Lower leg skin (tissue), 4 donors: ENCODE measurements around the gene ITLN2. TPM values are rescaled to one million over a fixed set of nuclear protein-coding genes. Genes with fewer than 3 reads are reported as not detected.

ENCODE experiments used
- DNase-seq, 2 donors: peaks; one replicate each; pipeline ENCODE4 v3.0.0-alpha.2; 2019; ENCODE audit warnings: low spot score in 2 of 2
- H3K4me3 ChIP-seq: fragments of 200-600 bp; sonication (generic); 2 replicates; pipeline ENCODE4 v1.5.1; 2017; ENCODE audit warnings: mild to moderate bottlenecking, low read depth; ENCODE audit not compliant: poor library complexity, severe bottlenecking
- CTCF ChIP-seq, 3 donors: fragments of 450-650 bp; IDR thresholded peaks; one replicate each; pipeline ENCODE4 v1.5.1; 2016; ENCODE audit warnings: antibody characterized with exemption in 3 of 3, mild to moderate bottlenecking in 3 of 3, moderate library complexity in 2 of 3
- POLR2A ChIP-seq, 2 donors: fragments of 450-650 bp; IDR thresholded peaks; one replicate each; pipeline ENCODE4 v1.6.1; 2016 to 2017; ENCODE audit warnings: antibody characterized with exemption in 2 of 2, mild to moderate bottlenecking in 1 of 2, moderate library complexity in 1 of 2
- WGBS, 2 donors: methylation state at CpG; one replicate each; pipeline ENCODE4 v1.1.5; 2018; 5-methylcytosine and 5-hydroxymethylcytosine counted together
- intact Hi-C: fragments of 100-400 bp; cut with DNase I; formaldehyde crosslinking; loops from one replicate; pipeline ENCODE4 v1.15.0; 2023; ENCODE audit warnings: low total_unique reads
- total RNA-seq, 4 donors: library from RNA; depleted of rRNA; stranded (reverse); fragments of >200 nt; gene quantifications; one replicate each; pipeline ENCODE4 v1.1.0, GENCODE V29; 2016

The ITLN2 gene
- total RNA-seq, 4 donors from 2014 or later: 1.0 to 1.2 TPM; not detected in 2

GRCh38 chr1:160963521-160963920 is 8.9 kb upstream of the ITLN2 start:
- 33 to 61% methylated on average over 4 of the region's 4 CpGs for WGBS, 2 donors
- intact Hi-C loops: no loop called here
- TF ChIP-seq POLR2A (IDR thresholded peaks at IDR 0.05) (no peak), CTCF (IDR thresholded peaks at IDR 0.05) (no peak)
- DNase-seq: no peak
- H3K4me3 ChIP-seq: no peak overlapping the region

GRCh38 chr1:160961419-160961818 is 6.8 kb upstream of the ITLN2 start:
- no peak overlapping the region for H3K4me3 ChIP-seq
- no peak for DNase-seq
- TF ChIP-seq POLR2A (IDR thresholded peaks at IDR 0.05) (no peak), CTCF (IDR thresholded peaks at IDR 0.05) (no peak)
- intact Hi-C loops: no loop called here
- 73 to 82% methylated on average over 1 of the region's 1 CpG for WGBS, 2 donors

- TF ChIP-seq CTCF (IDR thresholded peaks at IDR 0.05) (no peak), POLR2A (IDR thresholded peaks at IDR 0.05) (no peak)
- intact Hi-C loops: loop anchor here (10.0 kb wide), 1 partner anchor 122 kb away; no protein-coding TSS in a partner anchor
- no peak overlapping the region for H3K4me3 ChIP-seq
- peak in 1 of 2 donors; percentile 83 for DNase-seq
- WGBS, 2 donors: 42 to 48% methylated on average over 4 of the region's 4 CpGs
Observed at GRCh38 chr1:160956966-160957365, 2.4 kb upstream of the ITLN2 start.

- WGBS, 2 donors: 50 to 59% methylated on average over 3 of the region's 3 CpGs
- DNase-seq: no peak
- intact Hi-C loops: loop anchor here (10.0 kb wide), 1 partner anchor 118 kb away; no protein-coding TSS in a partner anchor
- no peak overlapping the region for H3K4me3 ChIP-seq
- TF ChIP-seq CTCF (IDR thresholded peaks at IDR 0.05) (no peak), POLR2A (IDR thresholded peaks at IDR 0.05) (no peak)
Observed at GRCh38 chr1:160953030-160953429, 1.6 kb downstream of the ITLN2 start.

- TF ChIP-seq POLR2A (IDR thresholded peaks at IDR 0.05) (no peak), CTCF (IDR thresholded peaks at IDR 0.05) (no peak)
- intact Hi-C loops: loop anchor here (10.0 kb wide), 1 partner anchor 117 kb away; no protein-coding TSS in a partner anchor
- WGBS, 2 donors: 31 to 33% methylated on average over 2 of the region's 2 CpGs
- no peak overlapping the region for H3K4me3 ChIP-seq
- peak in 1 of 2 donors; percentile 31 for DNase-seq
Observed at GRCh38 chr1:160952129-160952510, 2.5 kb downstream of the ITLN2 start.
